Measurements from ENCODE around the gene GBP7. TPM values are rescaled to one million over a fixed set of nuclear protein-coding genes. Genes with fewer than 3 reads are reported as not detected.

Gene GBP7
- total RNA-seq, 1 donor: not detected

GRCh38 chr1:89102021-89102420 lies 73.8 kb downstream of the GBP7 start:
- TF ChIP-seq CTCF (IDR thresholded peaks at IDR 0.05; ENCODE audit: insufficient read depth, low read depth, low read length): no peak
- no peak for DNase-seq (ENCODE audit: low read depth)
- H3K4me3 ChIP-seq (ENCODE audit: low read depth, low read length): no peak overlapping the region

GRCh38 chr1:89100412-89100811 lies 75.4 kb downstream of the GBP7 start:
- no peak for TF ChIP-seq CTCF (IDR thresholded peaks at IDR 0.05; ENCODE audit: insufficient read depth, low read depth, low read length)
- no peak overlapping the region for H3K4me3 ChIP-seq (ENCODE audit: low read depth, low read length)
- no peak for DNase-seq (ENCODE audit: low read depth)

GRCh38 chr1:89098857-89099256 lies 76.9 kb downstream of the GBP7 start:
- no peak for DNase-seq (ENCODE audit: low read depth)
- no peak overlapping the region for H3K4me3 ChIP-seq (ENCODE audit: low read depth, low read length)
- TF ChIP-seq CTCF (IDR thresholded peaks at IDR 0.05; ENCODE audit: insufficient read depth, low read depth, low read length): no peak

GRCh38 chr1:89095737-89096136 lies 80.1 kb downstream of the GBP7 start:
- no peak for TF ChIP-seq CTCF (IDR thresholded peaks at IDR 0.05; ENCODE audit: insufficient read depth, low read depth, low read length)
- DNase-seq (ENCODE audit: low read depth): no peak
- H3K4me3 ChIP-seq (ENCODE audit: low read depth, low read length): no peak overlapping the region

GRCh38 chr1:89089962-89090361 lies 85.8 kb downstream of the GBP7 start:
- no peak for TF ChIP-seq CTCF (IDR thresholded peaks at IDR 0.05; ENCODE audit: insufficient read depth, low read depth, low read length)
- H3K4me3 ChIP-seq (ENCODE audit: low read depth, low read length): no peak overlapping the region
- DNase-seq (ENCODE audit: low read depth): peak; percentile 22

- DNase-seq (ENCODE audit: low read depth): peak; percentile 7
- no peak for TF ChIP-seq CTCF (IDR thresholded peaks at IDR 0.05; ENCODE audit: insufficient read depth, low read depth, low read length)
- H3K4me3 ChIP-seq (ENCODE audit: low read depth, low read length): no peak overlapping the region
These were observed 87.2 kb downstream of the GBP7 start for GRCh38 chr1:89088572-89088971.

- no peak for TF ChIP-seq CTCF (IDR thresholded peaks at IDR 0.05; ENCODE audit: insufficient read depth, low read depth, low read length)
- DNase-seq (ENCODE audit: low read depth): no peak
- no peak overlapping the region for H3K4me3 ChIP-seq (ENCODE audit: low read depth, low read length)
These were observed 88.6 kb downstream of the GBP7 start for GRCh38 chr1:89087241-89087640.

All from fibroblast of villous mesenchyme (primary cell).